ENCODE results near the gene ANXA5.
A peak's percentile ranks its signal among the peaks of the same experiment; 100 is the strongest.
"Not testable (repeated sequence)": the region's sequence is repeated elsewhere in the genome, so short reads cannot be mapped to it uniquely, and the experiment has no call there.

Gene ANXA5

DNA sequence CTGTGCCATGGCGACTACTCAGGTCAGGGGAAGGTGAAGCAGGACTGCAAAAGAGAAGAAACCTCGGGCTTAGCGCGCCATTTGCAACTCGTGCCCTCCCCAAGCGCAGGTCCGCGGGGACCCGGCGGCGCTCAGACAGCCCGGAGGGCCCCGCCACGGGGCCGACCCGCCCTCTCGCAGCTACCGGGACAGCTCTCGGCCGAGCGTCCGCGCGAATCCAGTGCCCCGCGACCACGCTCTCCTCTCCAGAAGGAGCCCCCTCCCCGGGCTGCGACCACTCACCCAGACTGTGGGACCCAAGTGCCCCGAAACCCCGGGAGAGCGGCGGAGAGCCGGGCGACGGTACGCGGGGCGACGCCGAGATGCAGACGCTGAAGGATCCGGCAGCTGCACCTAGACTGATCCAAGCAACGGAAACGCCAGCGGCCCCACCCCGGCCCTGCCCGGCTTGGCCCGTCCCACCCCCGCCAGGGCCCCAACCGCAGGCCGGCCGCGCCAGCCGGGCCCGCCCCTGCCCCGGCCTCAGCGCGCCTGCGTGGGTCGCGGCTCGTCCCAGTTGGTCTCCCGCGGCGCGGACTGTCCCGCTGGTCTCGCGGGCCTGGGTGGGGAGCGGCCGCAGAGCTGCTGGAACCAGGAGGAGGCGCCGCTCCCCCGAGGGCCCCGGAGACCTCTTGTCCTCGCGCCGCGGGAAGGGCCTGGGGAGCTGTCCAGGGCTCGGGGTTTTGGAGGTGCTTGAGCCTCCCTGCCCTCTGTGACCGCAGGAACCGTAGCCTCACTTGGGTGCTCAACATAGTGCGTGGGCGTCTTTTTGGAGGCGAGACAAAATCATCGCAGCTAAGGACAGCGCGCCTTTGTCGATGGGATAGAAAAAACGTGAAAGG, at the start of gene ANXA5:
Gene ANXA5, minus strand, starts transcription at position 400 of the 881 bp plus-strand sequence. Its CDS starts 391 bp downstream, at position 9.
- no peak for FAIRE-seq

DNA sequence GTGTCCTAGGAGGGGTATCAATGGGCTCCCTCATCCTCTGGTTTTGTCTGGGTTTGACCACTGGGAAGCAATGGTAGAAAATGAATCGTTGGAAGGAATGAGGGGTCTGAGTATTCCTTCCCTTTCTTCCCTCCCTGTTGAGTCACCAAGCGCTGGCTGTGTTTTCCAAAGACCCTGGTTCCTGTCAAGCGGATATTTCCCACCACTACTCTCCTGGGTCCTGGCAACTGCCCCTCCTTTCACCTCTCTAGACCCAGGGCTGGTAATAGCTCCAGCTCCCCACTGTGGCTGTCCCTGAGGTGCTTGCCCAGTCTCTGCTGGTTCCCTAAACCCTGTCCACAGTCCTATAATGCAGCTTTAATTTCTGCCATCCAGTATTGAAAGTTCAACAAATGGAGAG, 46.0 kb upstream of the ANXA5 start:
- FAIRE-seq: no peak

DNA sequence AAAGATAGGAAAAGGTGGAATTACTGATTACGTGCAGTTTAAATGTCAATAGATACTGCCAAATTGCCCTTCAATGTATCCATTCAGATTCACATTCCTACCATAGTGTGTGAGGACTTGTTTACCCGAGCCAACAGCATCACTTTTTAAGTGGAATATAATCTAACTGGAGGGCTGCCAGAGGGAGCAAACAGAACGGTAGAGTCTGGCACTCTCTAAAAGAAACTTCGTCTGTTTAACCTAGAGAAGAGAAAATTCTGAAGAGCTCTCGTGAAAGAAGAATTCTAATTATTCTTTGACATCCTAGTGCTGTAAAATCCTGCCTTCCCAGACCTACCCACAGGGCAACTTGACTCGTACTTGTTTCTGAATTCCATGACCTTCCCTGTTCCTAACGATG, 45.0 kb upstream of the ANXA5 start:
- FAIRE-seq: no peak

DNA sequence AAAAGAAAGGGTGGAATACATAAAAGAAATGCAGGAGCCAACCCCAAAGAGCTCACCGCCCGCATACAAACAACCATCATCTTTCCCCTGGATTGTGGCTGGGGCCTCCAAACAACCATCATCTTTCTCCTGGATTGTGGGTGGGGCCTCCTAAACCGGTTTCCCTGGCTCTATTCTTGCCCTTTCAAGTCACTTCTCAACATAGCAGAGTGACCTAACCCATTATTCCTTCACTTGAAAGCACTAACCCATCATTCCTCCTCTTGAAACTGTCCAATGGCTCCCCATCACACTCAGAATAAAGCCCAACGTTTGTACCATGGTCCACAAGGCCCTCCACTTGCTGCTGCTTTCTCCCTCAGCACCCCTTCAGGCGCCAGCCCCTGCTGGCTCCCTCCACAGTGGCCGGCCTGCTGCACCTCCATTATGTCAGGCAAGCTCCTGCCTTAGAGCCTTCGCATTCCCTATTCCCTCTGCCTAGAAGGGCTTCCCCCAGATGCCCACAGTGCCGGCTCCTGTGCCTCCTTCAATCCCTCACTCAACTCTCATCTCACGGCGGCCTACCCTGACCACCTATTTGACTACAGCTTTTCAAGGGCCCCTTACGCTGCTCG, 44.1 kb upstream of the ANXA5 start:
- no peak for FAIRE-seq

DNA sequence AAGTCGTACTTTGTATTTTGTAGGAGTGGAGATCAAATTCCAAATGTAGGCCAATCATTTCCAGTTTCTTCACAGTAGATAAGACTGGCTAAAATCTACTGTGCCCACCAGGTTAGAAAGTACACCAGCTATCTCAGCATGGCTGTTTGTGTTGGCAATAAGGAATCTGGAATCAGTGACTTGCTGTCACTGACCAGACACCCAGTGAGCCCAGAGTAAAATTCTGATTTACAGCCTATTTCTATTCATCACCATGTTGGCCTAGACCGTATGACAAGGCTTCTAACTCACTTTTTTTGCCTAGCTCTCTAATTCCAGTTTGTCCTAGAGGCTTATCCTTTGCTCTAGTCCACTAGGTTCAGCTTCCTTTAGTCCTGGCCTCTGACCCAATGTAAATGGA, 42.8 kb upstream of the ANXA5 start:
- FAIRE-seq: no peak

DNA sequence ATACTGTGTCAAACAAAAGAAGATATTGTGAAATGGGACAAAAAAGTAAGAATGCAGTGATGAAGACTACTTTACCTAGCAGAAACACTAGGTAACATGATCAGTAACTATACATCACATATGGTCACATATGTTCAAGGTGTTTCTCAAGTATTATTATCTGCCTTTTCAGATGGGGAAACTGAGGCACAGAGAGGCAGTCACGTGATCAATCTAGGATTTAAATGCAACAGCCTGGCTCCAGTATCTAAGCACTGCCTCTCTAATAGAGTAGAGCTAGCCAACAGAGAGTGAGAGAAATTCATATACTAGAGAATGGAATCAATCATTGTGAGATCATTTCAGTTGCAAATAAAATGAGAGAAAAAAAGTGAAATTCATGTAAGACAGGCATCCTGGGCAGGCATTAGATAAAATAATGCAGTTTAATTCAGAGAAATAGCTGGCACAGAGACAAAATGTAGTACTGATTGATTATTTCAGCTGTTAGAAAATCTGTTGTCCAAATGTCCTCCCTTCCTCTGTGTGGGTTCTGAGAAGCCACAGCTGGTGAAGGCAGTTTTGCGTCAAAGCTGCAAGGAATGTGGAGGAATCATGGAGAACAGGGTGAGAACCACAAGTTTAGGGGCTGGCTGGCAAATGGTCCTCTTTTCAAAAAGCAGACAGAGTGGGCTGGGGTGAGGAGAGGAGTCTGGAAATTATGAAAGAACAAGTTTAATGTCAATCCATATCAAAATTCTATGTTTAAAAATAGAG, 42.2 kb upstream of the ANXA5 start:
- FAIRE-seq: no peak

DNA sequence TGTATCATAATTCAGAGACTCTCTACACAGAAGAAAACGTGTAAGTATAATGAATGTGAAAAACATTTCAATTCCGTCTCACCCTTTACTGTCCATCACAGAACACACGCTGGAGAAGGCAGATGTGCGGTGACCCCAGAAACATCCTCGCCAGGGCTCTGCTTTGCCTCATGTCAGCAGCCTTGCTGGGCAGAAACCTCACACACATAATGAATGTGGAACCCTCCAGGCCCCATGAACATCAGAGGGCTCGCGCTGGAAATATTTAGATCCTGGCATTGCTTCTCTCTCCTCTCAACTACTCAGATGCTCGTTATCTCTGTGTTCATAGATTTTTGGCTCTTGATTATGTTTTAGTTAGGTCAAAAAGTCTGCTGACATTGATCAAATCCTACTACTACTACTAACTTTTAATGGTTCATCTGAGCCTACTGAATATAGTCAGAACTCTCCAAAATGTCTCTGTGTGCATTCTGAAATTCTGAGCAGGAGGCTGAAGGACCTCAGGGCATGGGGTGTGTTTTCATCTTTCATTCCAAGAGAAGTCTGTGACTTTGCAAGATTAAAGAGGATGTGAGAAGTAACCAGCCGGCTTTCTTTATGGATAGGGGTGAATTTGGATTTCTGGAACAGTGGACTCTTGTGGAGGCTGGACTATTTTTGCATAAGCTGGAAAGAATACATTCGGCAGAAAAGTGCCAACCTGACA, 41.2 kb upstream of the ANXA5 start:
- FAIRE-seq: no peak

DNA sequence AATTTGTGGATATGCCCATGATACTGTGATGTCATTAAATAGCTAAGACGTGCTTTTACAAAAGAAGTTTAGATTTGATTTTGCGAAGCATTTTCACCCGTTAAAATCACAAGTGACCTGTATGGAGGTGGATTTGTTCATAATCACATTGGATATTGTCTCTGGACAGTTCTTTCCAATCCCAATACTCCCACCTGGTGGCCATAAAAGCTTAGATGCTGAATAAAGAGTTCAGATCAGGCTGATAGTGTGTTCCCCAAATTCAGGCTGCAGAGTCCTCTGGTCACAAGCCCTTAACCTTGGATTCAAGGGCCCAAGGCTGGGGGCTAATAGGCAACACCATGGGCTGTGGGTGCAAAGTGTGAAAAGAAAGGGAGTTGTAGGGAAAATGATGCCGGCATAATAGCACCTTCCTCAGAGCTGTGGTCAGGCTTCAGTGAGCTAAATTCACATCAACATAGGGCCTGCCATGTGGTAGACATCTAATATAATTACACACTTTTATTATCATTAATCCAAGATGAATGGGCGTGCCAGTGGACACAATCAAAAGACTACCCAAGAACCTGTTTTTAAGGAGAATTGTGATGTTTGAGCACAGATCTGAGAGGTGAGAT, 40.1 kb upstream of the ANXA5 start:
- no peak for FAIRE-seq

DNA sequence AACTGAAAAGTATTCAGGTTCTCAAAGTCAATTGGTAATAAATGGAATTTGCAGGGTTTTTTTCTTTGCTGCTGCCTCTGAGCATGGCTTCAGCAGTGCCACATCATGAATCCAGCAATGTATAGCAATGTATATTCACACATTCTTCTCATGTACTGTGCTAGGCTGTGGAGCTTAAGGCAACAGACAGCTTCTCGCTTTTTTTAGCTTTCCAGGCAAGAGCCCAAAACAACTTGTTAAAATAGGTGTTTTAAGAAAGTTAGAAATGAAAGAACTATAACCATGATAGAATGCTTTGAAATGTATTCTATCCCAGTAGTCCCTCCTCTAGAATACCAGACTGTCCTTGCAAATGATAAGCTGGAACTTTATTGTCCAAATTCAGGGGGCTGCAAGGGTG, 37.8 kb upstream of the ANXA5 start:
- FAIRE-seq: no peak

DNA sequence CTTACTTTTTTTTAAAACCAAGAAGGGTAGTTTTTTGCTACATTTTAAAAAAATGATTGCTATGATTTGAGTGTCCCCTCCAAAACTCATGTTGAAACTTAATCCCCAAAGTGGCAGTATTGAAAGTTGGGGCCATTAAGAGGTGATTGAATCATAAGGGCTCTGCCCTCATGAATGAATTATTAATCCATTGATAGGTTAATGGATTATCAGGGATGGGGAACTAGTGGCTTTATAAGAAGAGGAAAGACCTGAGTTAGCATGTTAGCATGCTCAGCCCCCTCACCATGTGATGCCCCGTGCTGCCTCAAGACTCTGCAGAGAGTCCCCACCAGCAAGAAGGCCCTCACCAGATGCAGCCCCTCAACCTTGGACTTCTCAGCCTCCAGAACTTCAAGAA, 37.2 kb upstream of the ANXA5 start:
- no peak for FAIRE-seq

DNA sequence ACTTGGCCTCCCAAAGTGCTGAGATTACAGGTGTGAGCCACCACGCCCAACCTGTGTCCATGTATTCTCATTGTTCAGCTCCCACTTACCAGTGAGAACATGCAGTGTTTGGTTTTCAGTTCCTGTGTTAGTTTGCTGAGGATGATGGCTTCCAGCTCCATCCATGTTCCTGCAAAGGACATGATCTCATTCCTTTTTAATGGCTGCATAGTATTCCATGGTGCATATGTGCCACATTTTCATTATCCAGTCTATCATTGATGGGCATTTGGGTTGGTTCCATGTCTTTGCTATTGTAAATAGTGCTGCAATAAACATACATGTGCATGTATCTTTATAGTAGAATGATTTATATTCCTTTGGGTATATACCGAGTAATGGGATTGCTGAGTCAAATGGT, 33.0 kb upstream of the ANXA5 start:
- not testable (repeated sequence) for FAIRE-seq

DNA sequence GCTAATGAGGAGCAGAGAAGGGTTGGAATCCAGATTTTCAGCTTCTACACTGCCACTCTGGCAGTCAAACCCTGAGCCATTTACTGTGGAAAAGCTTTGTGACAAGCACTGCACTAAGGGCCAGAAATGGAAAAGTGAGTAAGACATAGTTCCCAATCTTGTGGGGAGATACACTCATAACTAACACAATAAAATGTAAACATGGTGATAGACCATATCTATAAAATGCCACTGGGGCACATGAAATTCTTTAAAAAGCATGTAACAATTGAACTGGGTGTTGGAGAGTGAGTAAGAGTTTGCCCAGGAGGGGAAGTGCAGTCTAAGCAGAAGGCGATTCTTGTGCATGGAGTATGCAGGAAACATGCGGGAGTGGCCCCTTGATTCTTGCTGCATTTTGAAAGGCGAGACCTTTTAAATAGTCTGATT, 32.0 kb upstream of the ANXA5 start:
- FAIRE-seq: no peak

DNA sequence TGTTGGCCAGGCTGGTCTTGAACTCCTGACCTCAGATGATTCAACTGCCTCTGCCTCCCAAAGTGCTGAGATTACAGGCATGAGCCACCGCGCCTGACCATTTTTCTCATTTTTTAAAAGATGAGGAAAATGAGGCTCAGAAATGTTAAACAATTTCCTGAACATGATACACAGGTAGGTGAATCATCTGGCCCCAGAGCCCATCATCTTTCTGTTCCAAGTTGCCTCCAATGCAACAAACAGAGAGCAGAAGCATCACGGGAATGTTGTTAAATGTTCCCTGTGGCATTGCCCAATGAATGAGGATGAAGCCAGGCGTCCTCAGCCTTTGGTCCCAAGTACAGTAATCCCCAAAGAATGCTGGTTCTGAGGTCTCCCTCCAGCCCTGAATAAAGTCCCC, 31.3 kb upstream of the ANXA5 start:
- FAIRE-seq: no peak

DNA sequence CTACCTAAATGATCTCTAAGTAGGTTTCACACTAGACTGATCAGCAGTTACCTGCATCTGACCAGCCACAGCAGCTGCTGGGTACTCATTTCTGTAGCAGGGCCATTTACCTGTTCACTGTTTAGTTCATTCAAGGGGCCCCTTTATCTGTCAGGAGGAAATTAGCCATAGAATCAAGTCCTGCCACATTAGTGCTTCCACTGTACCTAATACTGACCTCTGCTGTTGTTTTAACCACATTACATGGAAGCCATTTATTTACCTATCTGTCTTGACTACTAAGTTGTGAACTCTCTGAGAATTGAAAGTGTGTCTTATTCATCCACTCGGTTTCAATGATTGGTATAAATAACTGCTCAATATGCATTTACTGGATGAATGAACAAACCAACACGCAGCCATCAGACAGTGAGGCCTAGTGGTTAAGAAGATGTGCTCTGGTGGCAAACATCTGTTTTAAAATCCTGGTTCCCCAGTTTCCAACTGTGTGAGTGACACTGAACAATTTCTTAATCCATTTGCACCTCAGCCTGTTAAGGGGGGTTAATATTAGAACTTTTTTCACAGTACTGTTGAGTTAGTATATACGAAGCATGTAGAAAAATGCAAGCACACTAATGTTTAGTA, 30.0 kb upstream of the ANXA5 start:
- FAIRE-seq: peak; percentile 66

DNA sequence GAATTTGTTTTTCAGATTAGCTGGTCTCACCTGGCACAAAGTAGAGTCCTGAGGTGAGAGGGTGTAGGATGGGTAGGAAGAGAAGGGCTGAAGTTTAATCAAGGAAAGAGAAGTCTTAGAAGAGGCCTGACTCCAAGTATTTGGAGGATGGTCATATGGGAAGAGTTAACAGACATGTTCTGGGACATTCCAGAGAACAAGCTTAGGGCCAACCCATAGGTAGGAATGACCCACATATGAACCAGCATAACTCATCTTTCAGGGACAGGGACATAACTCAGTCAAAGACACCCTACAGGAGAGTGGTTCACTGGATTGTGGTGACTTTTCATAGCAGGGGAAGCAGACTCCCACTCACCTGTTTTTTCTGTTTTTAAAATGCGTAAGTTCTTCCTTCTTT, 27.9 kb upstream of the ANXA5 start:
- FAIRE-seq: no peak

DNA sequence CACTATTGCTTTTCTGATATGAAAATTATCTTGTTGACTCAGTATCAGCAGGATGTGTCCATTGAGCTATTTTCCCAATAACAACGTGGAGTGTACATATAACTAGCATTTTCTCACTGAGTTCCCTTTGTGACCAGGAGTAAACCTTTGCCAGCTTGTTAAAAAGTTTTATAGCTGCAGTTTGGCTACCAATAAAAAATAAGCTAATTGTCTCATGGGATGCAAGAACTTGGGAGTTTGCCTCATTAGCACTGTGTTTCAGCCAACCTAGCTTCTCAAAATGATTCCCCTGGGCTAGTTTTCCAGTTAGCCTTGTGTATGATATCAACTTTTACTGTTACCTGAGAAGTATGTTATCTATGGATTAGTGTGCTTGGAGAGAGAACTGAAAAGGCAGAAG, 24.9 kb upstream of the ANXA5 start:
- FAIRE-seq: no peak

DNA sequence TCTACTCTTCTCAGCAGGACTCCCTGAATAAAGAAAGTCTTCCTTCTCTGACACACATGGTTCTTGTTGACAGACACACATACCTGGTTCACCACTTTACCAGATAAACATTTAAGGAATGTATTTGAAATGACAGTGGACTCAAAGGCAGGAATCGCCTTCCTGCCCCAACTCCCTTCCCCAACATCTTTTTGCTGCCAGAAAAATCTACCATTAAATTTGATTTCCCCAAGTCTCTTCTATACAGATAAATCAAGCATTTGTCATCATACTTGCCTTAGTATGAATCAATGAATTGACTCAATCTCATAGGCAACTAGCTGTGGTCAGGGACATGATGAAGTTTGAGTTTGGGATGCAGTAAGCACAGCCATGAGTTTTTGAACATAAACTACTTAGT, 23.3 kb upstream of the ANXA5 start:
- FAIRE-seq: no peak

DNA sequence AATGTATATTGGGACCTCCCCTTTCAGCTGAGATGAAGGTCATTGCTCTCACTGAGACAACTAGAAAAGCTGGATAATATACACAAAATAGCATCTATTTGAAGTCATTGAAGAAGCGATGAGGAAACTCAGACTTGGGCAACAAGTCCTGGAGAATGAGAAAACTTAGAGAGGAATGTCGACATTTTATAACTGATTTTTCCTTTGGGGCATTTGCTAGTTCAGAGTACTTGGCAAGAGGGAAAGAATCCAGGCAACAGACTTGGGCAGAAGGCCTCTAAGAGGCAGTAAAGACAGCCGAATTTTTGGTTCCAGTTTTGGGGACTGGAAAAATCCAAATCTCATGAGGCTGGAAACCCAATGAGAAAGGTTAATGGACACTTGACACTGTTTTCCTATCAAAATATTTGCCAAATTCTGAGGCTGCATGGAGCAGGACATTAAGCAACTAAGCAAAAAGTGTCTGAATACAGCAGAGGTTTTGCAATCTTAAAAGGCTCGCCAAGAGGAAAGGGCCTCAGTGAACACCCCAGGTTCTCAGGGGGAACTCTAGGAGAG, 21.0 kb upstream of the ANXA5 start:
- FAIRE-seq: no peak

DNA sequence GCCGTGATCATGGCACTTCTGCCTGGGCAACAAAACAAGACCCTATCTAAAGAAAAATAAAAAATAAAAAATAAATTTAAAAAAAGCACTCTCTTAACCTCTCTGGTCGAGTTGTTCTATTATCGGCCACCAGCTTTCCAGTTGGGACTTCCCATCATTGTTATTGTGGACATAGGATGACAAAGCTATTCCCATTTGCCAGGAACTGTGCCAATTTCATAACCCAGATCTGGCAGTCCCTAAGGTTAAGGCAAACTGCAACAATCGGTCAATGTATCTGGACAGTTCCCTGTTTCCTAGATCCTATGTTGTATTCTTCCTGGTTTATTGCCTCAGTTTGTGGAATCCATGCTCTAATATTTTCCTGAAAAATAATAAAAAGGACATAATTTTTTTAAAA, 17.8 kb upstream of the ANXA5 start:
- FAIRE-seq: no peak

DNA sequence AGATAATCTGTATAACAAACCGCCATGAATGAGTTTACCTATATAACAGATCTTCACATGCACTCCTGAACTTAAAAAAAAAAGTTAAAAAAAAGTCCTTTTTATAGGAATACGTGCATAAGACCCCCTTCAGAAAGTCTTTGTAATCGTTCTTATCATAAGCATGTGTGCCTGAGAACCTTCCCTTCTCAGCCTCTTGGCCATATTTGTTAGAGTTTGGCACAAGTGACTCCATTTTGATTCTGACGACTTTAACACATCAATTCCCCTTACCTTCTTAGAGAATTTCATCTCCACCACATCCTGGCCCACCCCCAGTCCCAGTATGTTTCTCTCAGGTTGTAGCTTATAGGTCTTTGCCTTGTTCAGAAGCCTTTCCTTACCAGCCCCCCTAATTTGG, 16.0 kb upstream of the ANXA5 start:
- no peak for FAIRE-seq

DNA sequence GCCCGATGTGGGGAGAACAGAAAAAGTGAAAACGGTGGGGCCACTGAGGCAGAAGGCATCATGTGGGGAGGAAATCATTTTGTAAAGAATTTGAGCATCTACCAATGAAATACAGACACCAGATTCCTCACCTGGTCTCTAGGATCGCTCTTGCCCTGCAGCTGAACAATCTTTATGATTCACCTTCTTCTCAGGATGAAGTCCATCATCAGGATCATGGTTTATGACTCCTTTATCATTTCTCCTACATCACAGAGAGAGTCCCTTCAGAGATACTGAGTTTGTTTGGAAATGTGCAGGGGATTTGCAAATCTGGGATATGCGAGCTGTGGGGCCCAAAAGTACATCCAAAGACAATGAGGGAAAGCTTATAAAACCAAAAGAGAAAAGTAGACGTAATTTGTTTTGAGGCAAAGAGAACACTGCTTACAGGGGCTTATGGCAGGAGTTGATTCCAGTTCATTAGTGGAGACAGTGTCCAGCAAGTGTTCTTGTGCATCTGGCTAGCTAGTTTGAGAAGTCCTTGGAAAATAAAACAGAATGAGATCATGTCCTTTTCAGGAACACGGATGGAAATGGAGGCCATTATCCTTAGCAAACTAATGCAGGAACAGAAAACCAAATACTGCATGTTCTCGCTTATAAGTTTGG, 15.3 kb upstream of the ANXA5 start:
- no peak for FAIRE-seq
